GM19238 (cell line): ENCODE data around the gene FAM72B.
"Not testable (repeated sequence)": the region's sequence is repeated elsewhere in the genome, so short reads cannot be mapped to it uniquely, and the experiment has no call there.

Experiments
- DNase-seq: peaks from one replicate; pipeline ENCODE4 v3.0.0; 2011; ENCODE audit warnings: low spot score; ENCODE audit not compliant: insufficient read length

Gene FAM72B

DNA sequence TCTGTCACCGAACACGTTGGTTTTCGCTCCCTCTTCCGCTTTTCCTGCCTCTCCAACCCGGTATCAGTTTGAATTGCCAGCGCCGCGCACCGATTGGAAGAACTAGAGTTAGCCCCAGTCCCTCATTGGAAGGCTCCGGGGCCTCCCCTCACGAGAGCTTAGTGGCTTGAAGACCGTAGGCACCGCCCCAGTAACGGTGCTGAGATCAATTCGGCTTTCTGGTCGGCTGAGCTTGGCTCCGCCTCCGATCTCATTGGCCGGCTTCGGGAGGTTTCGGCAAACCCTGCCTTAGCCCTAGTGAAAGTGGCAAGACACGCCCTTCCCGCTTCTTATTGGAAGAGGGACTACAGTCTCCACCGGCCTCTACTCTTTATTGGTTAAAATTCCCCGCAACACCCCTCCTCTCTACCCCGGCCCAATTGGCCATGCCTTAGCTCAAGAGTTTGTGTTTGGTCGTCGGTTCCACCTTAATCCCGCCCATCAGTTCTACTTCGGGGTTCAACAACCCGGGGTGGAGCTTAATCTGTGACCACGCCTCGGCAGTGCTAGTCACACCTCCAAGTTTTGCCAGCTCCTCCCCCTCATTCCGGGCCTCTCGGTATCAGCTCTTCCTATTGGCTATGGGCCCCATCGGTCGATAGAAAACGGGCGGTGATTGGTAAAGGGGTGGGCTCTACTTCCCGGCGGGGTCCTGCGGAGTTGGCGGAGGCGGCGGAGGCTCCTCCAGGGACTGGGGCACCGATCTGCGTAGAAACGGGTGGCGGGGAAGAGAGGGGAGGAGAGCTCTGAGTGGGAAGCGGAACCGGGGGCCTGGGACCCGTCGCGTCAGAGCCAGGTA is at the start of gene FAM72B, which contains the start of gene SRGAP2C:
Gene FAM72B, minus strand, starts transcription at position 51 of the 838 bp plus-strand sequence. CDS start 851 bp downstream, outside the sequence.
Gene SRGAP2C, plus strand, starts transcription at position 686 of the 838 bp plus-strand sequence. CDS start 2,472 bp downstream, outside the sequence.
- DNase-seq = peak; percentile 34

DNA sequence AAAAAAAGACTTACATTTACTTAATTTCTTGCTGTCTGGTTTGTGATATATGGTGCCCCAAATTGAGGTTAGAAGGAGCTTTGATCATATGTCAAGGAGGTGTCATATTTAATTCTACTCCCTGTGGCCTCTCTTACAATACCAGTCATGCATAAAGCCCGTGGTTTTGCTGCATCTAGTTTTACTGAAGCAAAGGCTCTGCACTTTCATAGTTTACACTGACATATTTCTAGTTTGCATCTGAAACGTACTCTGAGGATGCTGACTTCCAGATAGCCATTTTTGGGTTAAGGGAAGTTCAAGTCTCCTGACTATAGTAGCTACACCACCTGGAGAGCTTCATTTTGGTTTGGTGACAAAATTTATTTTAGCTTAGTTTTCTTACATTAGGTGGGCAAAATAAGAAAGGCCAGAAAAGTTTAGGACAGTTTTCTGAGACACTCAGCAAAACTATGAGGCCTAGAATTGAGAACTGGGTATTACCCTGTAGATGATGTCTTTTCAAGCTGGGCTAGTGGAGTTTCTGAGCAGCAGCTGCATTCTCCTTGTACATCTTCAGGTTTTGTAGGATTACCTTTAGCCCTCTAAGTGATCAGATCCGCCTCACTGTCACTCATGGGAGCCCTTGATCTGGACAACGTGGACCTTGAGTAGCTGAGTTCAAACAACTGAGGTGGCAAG is 48.4 kb upstream of the FAM72B start:
- DNase-seq = not testable (repeated sequence)

DNA sequence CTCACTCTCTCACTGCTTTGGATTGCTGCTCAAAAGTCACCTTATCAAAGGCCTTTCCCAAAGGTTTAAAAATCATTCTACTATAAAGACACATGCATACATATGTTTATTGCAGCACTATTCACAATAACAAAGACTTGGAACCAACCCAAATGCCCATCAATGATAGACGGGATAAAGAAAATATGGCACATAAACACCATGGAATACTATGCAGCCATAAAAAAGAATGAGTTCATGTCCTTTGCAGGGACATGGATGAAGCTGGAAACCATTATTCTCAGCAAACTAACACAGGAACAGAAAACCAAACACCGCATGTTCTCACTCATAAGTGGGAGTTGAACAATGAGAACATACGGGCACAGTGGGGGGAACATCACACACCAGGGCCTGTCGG is 46.5 kb upstream of the FAM72B start:
- not testable (repeated sequence) for DNase-seq

DNA sequence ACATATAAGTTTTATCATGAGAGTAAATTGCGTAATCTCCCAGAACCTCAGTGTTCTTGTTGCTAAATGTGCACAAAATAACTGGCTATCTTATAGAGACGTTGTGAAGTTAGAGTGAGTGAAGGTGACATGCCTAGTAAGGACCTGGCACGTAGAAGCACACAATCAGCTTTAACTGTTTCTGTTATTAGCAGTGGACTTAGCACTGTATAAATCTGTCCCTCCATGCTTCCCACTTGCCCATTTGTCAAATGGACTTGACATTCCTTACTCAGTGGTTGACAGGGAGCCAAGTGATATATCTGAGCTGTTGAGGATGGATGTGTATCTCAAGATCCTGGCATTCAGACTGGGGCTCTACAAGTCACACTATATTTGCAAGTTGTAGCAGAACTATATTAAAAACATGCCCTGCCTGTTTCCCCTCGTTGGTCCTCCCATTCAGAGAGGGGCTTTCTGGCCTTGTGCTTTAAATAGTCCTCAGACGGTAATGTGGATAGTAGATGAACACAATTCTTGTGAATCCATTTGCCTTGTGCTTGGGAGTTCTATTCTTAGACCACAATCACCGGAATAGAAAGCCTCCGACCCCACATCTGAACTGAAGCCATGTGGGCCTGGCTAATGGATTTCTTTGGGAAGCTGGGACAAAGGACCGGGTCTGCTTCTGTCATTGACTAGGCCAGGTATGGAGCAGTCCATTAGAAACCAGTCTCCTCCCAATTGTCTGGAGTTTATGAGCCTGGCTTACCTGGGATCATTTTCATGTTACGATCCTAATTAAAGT is 43.6 kb upstream of the FAM72B start:
- not testable (repeated sequence) for DNase-seq

DNA sequence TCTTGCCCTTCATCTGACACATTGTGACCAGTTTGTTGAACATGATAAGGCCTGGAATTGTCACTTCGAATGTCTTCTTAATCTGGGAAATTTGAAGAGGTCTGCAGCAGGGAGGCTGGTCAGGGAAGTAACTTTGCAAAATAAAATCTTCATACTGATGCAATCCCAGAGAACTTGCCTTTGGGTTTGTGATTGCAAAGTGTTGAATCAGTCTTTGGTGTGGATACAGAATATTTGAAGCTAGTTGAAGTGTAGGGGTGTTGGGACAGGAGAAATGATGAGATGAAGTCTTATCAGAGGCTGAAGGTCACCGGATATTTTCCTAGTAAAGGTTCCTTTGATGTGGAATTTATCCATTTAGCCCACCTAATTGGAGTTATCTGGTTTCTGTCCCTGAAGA is 42.8 kb upstream of the FAM72B start:
- DNase-seq = not testable (repeated sequence)

DNA sequence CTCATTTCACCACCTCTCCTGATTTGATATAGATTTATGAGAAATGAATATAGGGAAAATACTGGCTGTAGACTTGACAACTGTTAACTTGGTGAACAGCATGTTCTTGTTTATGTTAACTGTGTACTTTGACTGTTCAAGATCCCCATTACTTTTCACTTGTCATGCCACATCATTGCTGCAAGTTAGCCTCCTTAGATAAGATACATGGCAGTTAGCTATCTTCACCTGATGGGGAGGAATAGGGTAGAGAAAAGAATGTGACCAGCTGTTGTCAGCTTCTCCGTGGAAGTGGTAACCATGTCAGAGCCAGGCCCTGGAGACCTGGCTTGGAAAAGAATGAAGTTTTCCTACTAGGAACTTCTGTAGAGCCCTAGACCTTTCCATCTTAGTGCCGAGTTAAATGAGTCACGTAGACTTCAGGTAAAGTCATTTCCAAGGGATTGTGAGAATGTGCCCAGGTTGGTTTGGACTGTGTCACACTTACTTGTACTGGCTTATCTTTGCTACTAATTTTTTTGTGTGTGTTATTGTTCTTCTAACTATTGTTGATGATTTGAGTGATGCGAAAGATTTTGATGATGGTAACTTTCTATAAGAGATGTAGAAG is 42.3 kb upstream of the FAM72B start:
- not testable (repeated sequence) for DNase-seq

DNA sequence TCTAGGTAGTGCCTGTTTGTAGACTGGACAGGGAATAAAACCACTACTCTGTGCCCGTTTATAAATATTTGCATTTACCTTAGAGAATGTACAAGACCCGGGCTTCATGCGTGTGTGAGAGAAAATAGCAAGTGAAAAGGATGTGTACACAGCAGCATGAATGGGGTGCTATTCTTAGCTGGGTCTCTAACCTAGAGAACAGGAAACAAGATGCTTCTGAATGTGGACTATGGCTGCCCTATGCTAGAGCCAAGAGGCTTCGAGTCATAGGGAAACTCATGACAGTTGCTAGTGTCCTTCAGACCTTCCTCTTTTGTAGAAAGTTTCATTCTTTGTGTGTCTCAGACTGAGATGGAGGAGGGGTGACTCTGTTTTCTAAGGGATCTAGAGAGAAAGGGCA is 40.6 kb upstream of the FAM72B start:
- DNase-seq = not testable (repeated sequence)

DNA sequence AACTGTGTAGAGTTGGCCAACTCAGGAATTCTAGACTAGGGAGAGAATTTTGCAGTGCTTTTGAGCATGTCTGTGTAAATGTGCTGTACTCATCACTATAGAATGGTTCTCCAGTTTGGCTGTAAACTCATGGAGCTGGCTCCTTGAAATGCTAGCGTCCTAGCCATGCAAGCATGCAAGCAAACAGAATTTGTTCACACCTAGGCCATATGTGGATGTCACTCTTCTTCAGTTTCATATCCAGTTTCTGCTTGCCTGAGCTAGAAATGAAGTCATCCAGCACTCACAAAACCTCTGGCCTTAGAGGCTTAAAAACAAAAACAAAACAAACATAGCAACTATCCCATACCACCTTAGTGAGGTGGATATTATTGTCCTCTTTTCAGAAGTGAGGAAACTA is 37.6 kb upstream of the FAM72B start:
- DNase-seq = not testable (repeated sequence)

DNA sequence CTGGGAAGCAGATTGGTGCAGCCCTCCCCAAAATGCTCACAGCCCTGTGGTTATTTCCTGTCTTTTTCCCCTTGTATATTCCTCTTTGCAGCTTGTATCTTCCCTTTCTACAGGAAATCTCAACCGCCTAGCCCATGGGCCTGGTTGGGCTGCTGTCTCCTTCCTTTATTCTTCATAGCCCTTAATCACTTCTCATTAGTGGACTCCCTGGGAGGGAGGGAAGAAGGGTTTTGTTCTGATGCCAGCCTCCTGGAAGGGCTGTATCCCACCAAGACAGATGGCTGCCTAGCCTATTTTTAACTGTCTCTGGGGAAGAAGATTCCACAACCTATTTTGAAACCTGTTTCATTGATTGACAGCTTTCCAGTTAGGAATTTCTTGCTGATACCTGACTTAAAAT is 32.5 kb upstream of the FAM72B start:
- DNase-seq = not testable (repeated sequence)

DNA sequence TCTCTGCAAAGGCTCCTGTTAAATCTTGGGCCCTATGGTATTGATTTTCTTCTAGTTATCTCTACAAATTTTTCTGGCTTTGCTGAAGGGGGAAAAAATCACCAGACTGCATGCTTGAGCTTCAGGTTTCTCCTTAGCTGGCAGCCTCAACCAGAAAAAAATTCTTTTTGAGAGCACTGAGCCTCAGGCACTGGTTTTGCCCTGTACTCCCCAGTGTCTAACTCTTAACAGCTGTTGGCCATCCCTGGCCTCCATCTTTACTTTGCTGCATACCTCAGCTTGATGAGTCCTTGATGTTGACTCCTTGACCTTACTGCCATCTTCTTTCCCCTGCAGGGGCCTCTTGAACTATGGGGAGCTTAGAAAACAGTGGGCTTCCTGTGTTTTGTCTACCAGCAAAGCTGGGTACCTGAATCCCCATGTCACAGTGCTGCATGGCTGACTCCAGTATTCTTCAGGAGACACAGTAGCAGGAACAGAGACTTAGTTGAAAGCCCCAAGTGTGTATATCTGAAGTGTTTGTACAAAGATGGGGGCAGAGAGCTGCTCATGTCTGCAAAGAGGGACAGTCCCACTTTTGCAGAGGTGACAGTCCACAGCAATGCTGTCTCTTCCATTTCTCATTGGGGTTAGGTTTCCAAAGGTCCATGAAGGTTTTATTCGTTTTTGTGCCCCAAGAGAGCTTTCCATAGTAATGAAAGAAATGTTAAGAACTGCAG is 31.7 kb upstream of the FAM72B start:
- DNase-seq = not testable (repeated sequence)

DNA sequence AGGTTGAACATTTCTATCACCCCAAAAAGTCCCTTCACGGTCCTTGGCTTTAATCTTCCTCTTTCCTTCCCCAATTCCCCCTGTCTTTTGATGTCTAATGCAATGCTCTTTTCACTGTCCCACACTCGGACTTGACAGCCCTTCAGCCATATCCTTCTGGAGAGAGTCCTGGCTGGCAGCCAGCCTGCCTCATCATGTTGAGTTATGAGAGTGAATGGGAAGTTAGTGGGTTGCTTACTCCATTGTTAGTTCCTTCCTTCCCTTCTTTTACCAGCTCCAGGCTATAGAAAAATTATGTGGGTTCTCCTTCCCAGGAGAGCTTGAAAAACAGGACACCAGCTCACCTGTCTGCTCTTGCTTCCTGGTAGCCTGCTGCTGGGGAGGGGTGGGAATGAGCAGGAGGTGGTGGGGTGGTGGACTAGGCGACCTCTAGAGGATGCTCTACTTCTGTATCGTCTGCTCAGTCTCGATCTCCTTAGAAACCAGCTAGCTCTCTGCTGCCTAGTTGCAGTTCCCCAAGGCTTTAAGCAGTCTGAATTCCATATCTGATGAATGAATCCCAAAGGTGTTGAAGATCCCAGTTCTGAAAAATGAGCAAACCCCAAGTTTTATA is 30.5 kb upstream of the FAM72B start:
- DNase-seq = not testable (repeated sequence)

DNA sequence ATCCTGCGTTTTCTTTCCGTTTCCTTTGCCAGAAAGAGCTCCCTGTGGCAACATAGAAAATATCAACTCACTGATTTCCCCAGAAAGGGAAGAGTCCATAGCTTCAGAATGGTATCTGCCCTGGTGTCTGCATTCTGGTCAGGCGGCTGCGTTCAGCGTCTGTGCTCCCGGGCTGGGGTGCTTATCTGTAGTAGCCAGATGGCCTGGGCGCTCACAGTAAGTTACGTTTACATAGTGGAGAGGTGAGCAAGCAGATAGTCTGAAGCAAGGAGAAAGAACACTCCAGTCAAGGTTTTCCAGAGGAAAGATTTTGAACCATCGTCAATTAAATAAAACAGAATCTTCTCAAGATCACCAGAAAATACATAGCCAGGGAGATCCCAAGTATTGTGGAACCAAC is 29.4 kb upstream of the FAM72B start:
- DNase-seq = not testable (repeated sequence)

DNA sequence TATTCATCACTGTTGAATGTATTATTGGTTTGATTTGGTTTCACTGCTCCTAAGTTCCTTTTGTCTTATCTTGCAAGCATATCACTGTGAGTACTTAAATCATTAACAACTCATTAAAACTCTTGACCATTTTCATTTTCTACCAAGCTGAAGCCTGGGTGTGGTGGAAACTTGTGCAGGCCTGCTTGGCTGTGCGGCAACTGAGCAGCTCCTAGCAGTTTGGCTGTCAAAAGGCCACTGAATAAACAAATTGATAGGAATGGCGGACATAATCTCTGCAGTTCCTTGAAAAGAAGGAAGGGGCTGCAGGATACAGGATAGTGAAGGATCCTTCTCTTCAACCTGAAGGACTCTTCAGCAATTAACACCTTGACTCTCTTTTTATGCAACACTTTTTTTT is 26.6 kb upstream of the FAM72B start:
- not testable (repeated sequence) for DNase-seq

DNA sequence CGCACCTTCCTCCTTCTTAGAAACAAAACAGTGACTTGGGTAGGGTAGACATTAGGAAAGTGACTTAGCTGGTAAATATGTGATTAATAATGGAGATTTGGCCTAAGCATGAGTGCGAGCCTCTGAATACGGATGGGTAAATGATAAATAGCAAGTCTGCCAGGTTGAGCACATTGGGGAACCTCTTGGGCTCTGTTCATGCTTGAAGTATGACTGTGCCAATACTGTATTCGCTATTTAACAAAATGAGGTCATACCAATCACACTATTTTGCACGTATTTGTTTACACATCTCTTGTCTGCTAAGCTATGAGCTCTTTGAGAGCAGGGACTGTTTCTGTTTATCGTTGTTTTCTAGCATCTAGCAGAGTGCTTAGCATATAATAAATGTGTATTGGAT is 24.2 kb upstream of the FAM72B start:
- DNase-seq = not testable (repeated sequence)

DNA sequence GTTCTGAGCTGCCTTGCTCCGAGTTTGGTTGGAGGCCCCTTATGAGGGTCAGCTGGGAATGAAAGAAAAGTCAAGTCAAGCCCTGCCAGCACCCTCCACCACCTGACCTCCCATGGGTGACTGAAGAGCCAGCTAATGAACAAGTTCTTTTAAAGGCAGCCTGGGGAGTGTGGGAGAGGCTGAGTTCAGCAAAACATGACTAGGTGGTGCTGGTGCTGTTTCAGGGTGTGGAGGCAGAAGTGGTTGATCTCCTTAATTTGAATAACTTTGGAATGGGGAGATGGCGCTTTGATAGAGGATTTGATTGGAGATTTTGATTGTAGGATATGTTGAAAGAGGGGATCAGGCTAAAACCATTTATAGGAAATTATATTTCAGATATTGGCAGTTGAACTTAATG is 23.2 kb upstream of the FAM72B start:
- DNase-seq = not testable (repeated sequence)

DNA sequence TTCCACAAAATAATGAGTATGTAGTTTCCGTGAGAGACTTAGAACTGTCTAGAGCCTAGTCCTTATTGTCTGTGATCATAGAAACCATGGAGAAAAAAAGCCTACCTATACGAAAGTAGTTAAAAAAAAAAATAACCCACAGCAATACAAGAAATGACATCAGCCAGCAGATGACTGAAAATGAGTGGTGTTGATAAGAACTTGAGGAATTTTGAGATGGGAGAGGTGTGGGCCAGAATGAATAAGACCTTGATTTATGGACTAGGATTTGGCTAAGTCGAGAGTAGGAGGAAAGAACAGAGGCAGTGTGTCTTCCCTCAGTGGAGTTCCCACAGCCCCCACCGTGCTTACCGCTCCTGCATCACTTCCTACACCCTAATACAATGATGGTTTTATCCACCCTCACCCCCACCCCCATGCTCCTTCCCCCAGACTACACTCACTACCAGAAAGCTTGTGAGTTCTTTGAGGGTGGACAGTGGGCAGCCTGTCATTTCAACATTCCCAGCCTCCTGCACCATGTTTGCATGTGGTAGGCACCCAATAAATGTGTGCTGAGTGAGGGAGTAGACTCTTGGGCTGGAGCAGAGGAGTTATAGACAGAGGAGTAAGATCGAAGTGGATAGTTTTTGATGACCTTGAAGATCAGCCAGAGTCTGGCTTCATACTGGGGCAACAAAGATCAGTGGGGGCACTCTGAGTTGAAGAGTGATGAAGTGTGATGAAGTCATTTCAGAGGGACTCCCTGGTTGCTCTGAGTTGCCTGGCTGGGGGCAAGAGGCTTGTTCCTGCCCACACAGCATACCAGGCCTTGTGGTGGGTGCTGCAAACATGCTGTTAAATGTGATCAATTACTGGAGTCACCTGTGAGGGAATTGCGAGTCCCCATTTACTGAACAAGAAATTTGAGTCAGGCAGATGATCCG is 21.9 kb upstream of the FAM72B start:
- not testable (repeated sequence) for DNase-seq

DNA sequence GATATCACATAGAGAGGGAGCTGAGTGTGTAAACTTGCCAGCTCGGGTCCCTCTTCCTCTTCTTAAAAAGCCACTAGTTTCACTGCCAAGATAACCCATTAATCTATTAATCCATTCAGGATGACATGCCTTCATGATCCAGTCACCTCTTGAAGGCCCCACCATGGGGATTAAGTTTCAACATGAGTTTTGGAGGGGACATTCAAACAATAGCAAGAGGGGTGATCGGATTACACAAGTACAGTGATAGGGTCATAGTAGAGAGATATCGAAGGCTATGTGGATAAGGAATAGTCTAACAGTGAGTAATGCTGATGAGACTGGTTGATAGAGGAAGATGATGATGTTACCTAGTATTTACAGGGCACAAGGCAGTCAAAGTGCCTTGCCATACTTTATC is 18.8 kb upstream of the FAM72B start:
- not testable (repeated sequence) for DNase-seq

DNA sequence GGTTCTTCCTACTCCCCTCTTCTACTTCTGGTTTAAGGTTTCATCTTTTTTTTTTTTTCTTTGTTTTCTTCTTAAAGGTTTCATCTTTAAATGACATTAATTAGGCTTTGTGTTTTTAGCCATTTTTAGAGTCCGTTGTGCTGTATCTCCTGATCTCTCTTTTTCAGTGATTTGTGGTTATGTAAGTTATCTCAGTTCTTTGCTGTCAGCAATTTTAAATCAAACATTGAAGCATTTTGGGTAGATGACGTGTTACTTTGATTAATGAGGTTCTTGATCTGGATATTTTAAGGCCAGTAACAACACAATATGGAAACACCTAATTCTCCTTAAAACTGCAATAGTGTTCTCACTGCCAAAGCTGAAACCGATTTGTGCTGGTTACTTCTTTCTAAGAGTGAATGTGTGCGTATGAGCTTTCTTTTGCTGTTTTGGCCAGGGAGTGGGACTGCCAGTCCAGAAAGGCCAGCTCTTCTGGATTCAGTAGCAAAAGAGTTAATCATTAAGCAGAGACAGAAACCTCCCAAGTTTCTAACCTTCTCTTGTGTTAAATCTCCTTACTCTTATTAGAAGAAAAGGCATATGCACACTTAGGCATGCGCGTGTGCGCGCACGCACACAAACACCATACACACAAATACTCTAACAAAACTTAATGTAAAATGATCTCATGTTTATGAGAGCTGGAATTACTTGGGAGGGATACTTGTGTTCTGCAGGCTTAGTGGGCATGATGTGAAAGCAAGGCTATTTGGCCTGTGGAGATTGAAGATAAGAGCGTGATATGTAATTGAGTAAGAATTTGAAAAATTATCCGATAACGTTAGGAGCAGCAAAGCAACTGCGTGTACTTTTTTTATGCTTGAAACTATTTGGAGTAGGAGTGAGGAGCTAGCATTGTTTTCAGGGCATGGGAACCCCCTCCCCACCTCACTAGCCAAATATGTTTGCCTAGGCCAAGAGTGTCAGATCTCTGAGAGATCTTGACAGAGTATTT is 17.1 kb upstream of the FAM72B start:
- DNase-seq = not testable (repeated sequence)
